NCI-H510A treated with DMSO at 0.1 percent for 48 hours (cell line): ENCODE results near the gene MYO9A.
"Not testable (repeated sequence)": the region's sequence is repeated elsewhere in the genome, so short reads cannot be mapped to it uniquely, and the experiment has no call there.

ENCODE experiments used
- DNase-seq: peaks from one replicate; lab custom pipeline; 2025; lab: John Stamatoyannopoulos, UW

MYO9A gene

GRCh38 chr15:72136170-72137051, 18.5 kb upstream of the MYO9A start:
- peak; percentile 28 for DNase-seq

- peak; percentile 28 for DNase-seq
These were observed 17.8 kb upstream of the MYO9A start for GRCh38 chr15:72135719-72136118.

- DNase-seq = no peak
These were observed 15.3 kb upstream of the MYO9A start for GRCh38 chr15:72133211-72133610.

- DNase-seq = no peak
These were observed 14.0 kb upstream of the MYO9A start for GRCh38 chr15:72131922-72132321.

GRCh38 chr15:72130272-72130671, 12.3 kb upstream of the MYO9A start:
- no peak for DNase-seq

GRCh38 chr15:72128359-72128758, 10.4 kb upstream of the MYO9A start:
- DNase-seq = no peak

GRCh38 chr15:72127724-72128322, 9.9 kb upstream of the MYO9A start:
- DNase-seq = no peak

GRCh38 chr15:72124218-72124617, 6.3 kb upstream of the MYO9A start:
- no peak for DNase-seq

GRCh38 chr15:72117486-72118016, 399 bp downstream of the MYO9A start:
- no peak for DNase-seq

GRCh38 chr15:72116731-72117485, 1.0 kb downstream of the MYO9A start:
- DNase-seq = no peak

- DNase-seq = no peak
These were observed 4.5 kb downstream of the MYO9A start for GRCh38 chr15:72113347-72114031.

GRCh38 chr15:72112805-72113204, 5.1 kb downstream of the MYO9A start:
- no peak for DNase-seq

- no peak for DNase-seq
These were observed 5.8 kb downstream of the MYO9A start for GRCh38 chr15:72112116-72112515.

GRCh38 chr15:72110355-72110754, 7.6 kb downstream of the MYO9A start:
- no peak for DNase-seq

- DNase-seq = no peak
These were observed 11.9 kb downstream of the MYO9A start for GRCh38 chr15:72106068-72106467.

GRCh38 chr15:72105111-72105510, 12.8 kb downstream of the MYO9A start:
- no peak for DNase-seq

GRCh38 chr15:72100551-72100950, 17.4 kb downstream of the MYO9A start:
- not testable (repeated sequence) for DNase-seq

GRCh38 chr15:72099155-72099554, 18.8 kb downstream of the MYO9A start:
- DNase-seq = no peak

GRCh38 chr15:72098040-72098439, 19.9 kb downstream of the MYO9A start:
- DNase-seq = no peak

- no peak for DNase-seq
These were observed 21.2 kb downstream of the MYO9A start for GRCh38 chr15:72096796-72097195.

GRCh38 chr15:72092691-72093090, 25.3 kb downstream of the MYO9A start:
- no peak for DNase-seq

GRCh38 chr15:72092006-72092405, 25.9 kb downstream of the MYO9A start:
- DNase-seq = no peak
